NB4 (cell line): ENCODE data around the gene BCAS3.

Experiments used
- MYC ChIP-seq: IDR thresholded peaks from 2 replicates; pipeline ENCODE4 v1.6.1; 2011; ENCODE audit warnings: low read depth, low read length
- POLR2A ChIP-seq: IDR thresholded peaks from 2 replicates; pipeline ENCODE4 v1.6.1; 2011; ENCODE audit warnings: mild to moderate bottlenecking; ENCODE audit not compliant: insufficient read length; ENCODE audit errors: extremely low read depth
- TF ChIP-seq, protein P1 (sequence below): IDR thresholded peaks from one replicate; pipeline ENCODE4 v1.5.1; 2012; ENCODE audit warnings: low read depth, low read length
- TF ChIP-seq, protein P2 (sequence below): IDR thresholded peaks from 2 replicates; pipeline ENCODE4 v1.6.1; 2011; ENCODE audit warnings: low read depth, low read length

DNA sequence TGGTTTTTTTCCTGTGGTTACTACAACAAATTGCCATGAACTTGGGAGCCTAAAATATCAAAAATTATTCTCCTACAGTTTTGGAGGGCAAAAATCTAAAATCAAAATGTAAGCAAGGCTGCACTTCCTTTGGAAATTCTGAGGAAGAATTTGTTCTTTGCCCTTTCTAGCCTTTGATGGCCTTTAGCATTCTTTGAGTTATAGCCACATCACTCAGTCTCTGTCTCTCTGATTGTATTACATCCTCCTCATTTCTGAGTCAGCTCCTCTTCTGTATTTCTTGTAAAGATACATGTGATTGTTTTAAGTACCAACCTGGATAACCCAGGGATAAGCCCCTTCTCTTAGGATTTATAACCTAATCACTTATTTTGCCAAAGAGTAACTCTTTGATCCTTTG is 282.0 kb downstream of the BCAS3 start:
- TF ChIP-seq, protein P1, sequence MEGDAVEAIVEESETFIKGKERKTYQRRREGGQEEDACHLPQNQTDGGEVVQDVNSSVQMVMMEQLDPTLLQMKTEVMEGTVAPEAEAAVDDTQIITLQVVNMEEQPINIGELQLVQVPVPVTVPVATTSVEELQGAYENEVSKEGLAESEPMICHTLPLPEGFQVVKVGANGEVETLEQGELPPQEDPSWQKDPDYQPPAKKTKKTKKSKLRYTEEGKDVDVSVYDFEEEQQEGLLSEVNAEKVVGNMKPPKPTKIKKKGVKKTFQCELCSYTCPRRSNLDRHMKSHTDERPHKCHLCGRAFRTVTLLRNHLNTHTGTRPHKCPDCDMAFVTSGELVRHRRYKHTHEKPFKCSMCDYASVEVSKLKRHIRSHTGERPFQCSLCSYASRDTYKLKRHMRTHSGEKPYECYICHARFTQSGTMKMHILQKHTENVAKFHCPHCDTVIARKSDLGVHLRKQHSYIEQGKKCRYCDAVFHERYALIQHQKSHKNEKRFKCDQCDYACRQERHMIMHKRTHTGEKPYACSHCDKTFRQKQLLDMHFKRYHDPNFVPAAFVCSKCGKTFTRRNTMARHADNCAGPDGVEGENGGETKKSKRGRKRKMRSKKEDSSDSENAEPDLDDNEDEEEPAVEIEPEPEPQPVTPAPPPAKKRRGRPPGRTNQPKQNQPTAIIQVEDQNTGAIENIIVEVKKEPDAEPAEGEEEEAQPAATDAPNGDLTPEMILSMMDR, result no peak
- TF ChIP-seq POLR2A (no peak), MYC (no peak)
- TF ChIP-seq, protein P2, sequence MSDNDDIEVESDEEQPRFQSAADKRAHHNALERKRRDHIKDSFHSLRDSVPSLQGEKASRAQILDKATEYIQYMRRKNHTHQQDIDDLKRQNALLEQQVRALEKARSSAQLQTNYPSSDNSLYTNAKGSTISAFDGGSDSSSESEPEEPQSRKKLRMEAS, result no peak
